Calu3 (cell line): ENCODE results near the gene MMP7. TPM values are rescaled to one million over a fixed set of nuclear protein-coding genes. Genes with fewer than 3 reads are reported as not detected.

Experiments
- BruUV-seq: library from RNA; stranded (reverse); fragments of 400-500 nt; replicated peaks from 2 replicates; lab custom pipeline; 2021; lab: Mats Ljungman, UMichigan
- CTCF ChIA-PET: fragments of 300-600 bp; sonication (Branson Sonifier 250); formaldehyde crosslinking; loops from one replicate; lab custom pipeline; 2022; ENCODE audit warnings: antibody characterized with exemption; lab: Charles Lee
- DNase-seq: peaks from one replicate; pipeline ENCODE4 v3.0.0; 2022
- H3K27ac Mint-ChIP-seq: one replicate; pipeline ENCODE4 v1.8.0; 2022; ENCODE audit warnings: mixed read lengths; ENCODE audit not compliant: unreplicated experiment
- H3K27me3 Mint-ChIP-seq: one replicate; pipeline ENCODE4 v1.8.0; 2022; ENCODE audit warnings: mixed read lengths; ENCODE audit not compliant: unreplicated experiment
- H3K36me3 Mint-ChIP-seq: one replicate; pipeline ENCODE4 v1.8.0; 2022; ENCODE audit warnings: mild to moderate bottlenecking, moderate library complexity, mixed read lengths; ENCODE audit not compliant: insufficient read depth, unreplicated experiment
- H3K4me1 Mint-ChIP-seq: one replicate; pipeline ENCODE4 v1.8.0; 2022; ENCODE audit warnings: mild to moderate bottlenecking, low read depth, mixed read lengths; ENCODE audit not compliant: unreplicated experiment
- H3K4me3 Mint-ChIP-seq: one replicate; pipeline ENCODE4 v1.8.0; 2022; ENCODE audit warnings: mild to moderate bottlenecking, low read depth, moderate library complexity, mixed read lengths; ENCODE audit not compliant: unreplicated experiment
- H3K9me3 Mint-ChIP-seq: one replicate; pipeline ENCODE4 v1.8.0; 2022; ENCODE audit warnings: low read depth, mixed read lengths; ENCODE audit not compliant: unreplicated experiment
- CTCF ChIP-seq: fragments of 200-600 bp; IDR thresholded peaks from one replicate; pipeline ENCODE4 v1.8.0; 2022; ENCODE audit warnings: antibody characterized with exemption; ENCODE audit not compliant: unreplicated experiment
- intact Hi-C: fragments of 100-400 bp; cut with micrococcal nuclease; formaldehyde crosslinking; loops from one replicate; pipeline ENCODE4 v1.10.0; 2022; ENCODE audit not compliant: unreplicated experiment
- total RNA-seq: library from RNA; stranded (reverse); gene quantifications from 2 replicates; pipeline ENCODE4 v1.2.3, GENCODE V29; 2022

The MMP7 gene
- total RNA-seq, 1 experiment from 2014 or later, result 171 TPM

GRCh38 chr11:102493524-102493923 lies 37.0 kb downstream of the MMP7 start:
- TF ChIP-seq CTCF, result no peak
- Mint-ChIP-seq H3K4me3 (no peak overlapping the region), H3K27ac (no peak overlapping the region), H3K9me3 (no peaks in the 10 kb centered on the region), H3K27me3 (no peaks in the 10 kb centered on the region), H3K4me1 (peaks cover 8% of the 10 kb centered on the region), H3K36me3 (no peaks in the 10 kb centered on the region)
- intact Hi-C loops, result loop anchor here (10.0 kb wide), 2 partner anchors 149 to 629 kb away; partner anchors contain the start of gene BIRC2
- DNase-seq, result no peak
- no TSS peak for BruUV-seq
- CTCF ChIA-PET, result interaction anchor here (0.8 kb wide), 1 partner anchor 44 kb away, joined by 3 read pairs; no protein-coding TSS in a partner anchor

GRCh38 chr11:102491969-102492368 lies 38.6 kb downstream of the MMP7 start:
- peaks cover 18% of the 10 kb centered on the region for H3K4me1 Mint-ChIP-seq
- H3K36me3 Mint-ChIP-seq, result no peaks in the 10 kb centered on the region
- H3K27ac Mint-ChIP-seq, result no peak overlapping the region
- no peaks in the 10 kb centered on the region for H3K27me3 Mint-ChIP-seq
- CTCF ChIA-PET, result no interaction called here
- BruUV-seq, result no TSS peak
- H3K4me3 Mint-ChIP-seq, result no peak overlapping the region
- intact Hi-C loops, result loop anchor here (10.0 kb wide), 2 partner anchors 147 to 627 kb away; partner anchors contain the start of gene BIRC2
- H3K9me3 Mint-ChIP-seq, result no peaks in the 10 kb centered on the region
- no peak for TF ChIP-seq CTCF
- no peak for DNase-seq

- Mint-ChIP-seq H3K4me3 (no peak overlapping the region), H3K9me3 (no peaks in the 10 kb centered on the region), H3K27ac (no peak overlapping the region), H3K27me3 (no peaks in the 10 kb centered on the region), H3K36me3 (no peaks in the 10 kb centered on the region), H3K4me1 (peaks cover 28% of the 10 kb centered on the region)
- BruUV-seq, result no TSS peak
- CTCF ChIA-PET, result no interaction called here
- no peak for DNase-seq
- TF ChIP-seq CTCF, result no peak
- intact Hi-C loops, result loop anchor here (10.0 kb wide), 2 partner anchors 145 to 625 kb away; partner anchors contain the start of gene BIRC2
Measured at GRCh38 chr11:102489186-102490145, 41.1 kb downstream of the MMP7 start.

- no peaks in the 10 kb centered on the region for H3K36me3 Mint-ChIP-seq
- CTCF ChIA-PET, result no interaction called here
- peaks cover 28% of the 10 kb centered on the region for H3K4me1 Mint-ChIP-seq
- no peak for DNase-seq
- H3K27me3 Mint-ChIP-seq, result no peaks in the 10 kb centered on the region
- no peak for TF ChIP-seq CTCF
- no peak overlapping the region for H3K27ac Mint-ChIP-seq
- no TSS peak for BruUV-seq
- intact Hi-C loops, result no loop called here
- H3K4me3 Mint-ChIP-seq, result no peak overlapping the region
- no peaks in the 10 kb centered on the region for H3K9me3 Mint-ChIP-seq
Measured at GRCh38 chr11:102488208-102488607, 42.3 kb downstream of the MMP7 start.
